NCI-H226 (cell line): ENCODE data around the gene ZNF609.

ENCODE experiments used
- DNase-seq: peaks from one replicate; pipeline ENCODE4 v3.0.0-alpha.2; 2015

ZNF609 gene

GRCh38 chr15:64502551-64502950 lies 42.2 kb downstream of the ZNF609 start:
- no peak for DNase-seq

DNA sequence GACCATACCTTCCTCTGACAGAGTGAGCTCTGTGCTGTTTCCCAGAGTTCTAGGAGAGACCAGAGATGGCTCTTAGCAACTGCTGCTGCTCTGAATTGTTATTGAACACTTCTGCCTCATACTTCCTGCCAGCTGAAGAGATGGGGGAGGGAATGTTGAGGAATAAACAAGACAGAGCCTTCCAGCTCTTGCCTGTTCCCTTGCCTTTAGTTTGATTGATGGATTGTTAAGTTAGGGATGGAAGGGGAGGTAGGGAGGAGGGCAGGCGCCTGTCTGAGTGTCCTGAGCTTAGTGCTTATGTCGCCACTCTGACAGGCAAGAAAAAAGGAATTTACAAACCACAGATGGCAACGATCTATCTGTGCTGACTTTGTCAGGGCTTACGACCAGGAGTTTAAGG lies 42.8 kb downstream of the ZNF609 start:
- DNase-seq, result peak; percentile 68

GRCh38 chr15:64503640-64504039 lies 43.3 kb downstream of the ZNF609 start:
- no peak for DNase-seq

- peak; percentile 91 for DNase-seq
Measured at GRCh38 chr15:64507293-64507802, 47.0 kb downstream of the ZNF609 start.

GRCh38 chr15:64507845-64508244 lies 47.5 kb downstream of the ZNF609 start:
- DNase-seq, result no peak

DNA sequence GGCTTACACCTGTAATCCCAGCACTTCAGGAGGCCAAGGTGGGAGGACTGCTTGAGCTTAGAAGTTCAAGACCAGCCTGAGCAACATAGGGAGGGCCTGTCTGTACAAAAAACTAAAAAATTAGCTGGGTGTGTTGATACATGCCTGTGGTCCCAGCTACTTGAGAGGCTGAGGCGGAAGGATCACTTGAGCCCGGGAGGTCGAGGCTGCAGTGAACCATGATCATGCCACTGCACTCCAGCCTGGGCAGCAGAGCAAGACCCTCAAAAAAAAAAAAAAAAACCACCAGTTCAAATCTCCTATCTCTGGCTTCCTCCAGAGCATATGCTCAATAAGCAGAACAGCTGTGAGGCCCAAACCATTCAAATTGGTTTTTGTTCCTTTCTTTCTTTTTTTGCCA lies 53.4 kb downstream of the ZNF609 start:
- no peak for DNase-seq

- DNase-seq, result no peak
Measured at GRCh38 chr15:64515196-64515595, 54.8 kb downstream of the ZNF609 start.

GRCh38 chr15:64515825-64516224 lies 55.4 kb downstream of the ZNF609 start:
- no peak for DNase-seq

DNA sequence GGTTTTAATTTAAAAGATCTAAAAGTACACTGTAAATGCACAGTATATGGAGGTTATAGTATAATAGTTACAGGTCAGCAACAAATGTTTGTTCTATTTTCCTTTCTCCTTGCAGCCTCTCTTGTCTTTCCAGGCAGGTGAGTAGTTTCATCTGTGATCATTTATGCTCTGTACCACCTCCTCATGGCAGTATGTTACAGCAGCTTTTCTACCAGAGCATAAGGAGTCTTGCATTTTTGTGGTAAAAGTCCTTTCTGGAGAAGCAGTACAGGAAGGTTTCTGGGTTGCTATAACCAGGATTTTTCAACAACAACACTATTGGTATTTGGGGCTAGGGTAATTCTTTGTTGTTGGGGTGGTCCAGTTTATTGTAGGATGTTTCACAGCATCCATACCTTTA lies 59.5 kb downstream of the ZNF609 start:
- no peak for DNase-seq

GRCh38 chr15:64521201-64521600 lies 60.8 kb downstream of the ZNF609 start:
- peak; percentile 49 for DNase-seq

- DNase-seq, result peak; percentile 99
Measured at GRCh38 chr15:64521726-64522164, 61.4 kb downstream of the ZNF609 start.

GRCh38 chr15:64522226-64522823 lies 61.9 kb downstream of the ZNF609 start:
- DNase-seq, result peak; percentile 62

GRCh38 chr15:64523240-64523639 lies 62.9 kb downstream of the ZNF609 start:
- no peak for DNase-seq

DNA sequence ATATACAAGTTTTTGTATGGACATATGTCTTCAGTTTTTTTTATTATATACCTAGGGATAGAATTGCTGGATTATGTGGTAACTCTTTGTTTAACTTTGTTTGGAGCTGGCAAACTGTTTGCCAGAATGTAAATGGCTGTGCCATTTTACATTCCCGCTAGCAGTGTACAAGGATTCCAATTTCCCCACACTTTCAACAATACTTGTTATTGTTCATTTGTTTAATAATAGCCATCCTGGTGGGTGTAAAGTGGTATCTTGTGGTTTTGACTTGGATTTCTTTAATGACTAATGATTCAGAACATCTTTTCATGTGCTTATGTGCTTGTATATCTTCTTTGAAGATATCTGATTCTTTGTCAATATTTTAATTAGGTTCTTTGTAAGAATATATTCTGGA lies 64.4 kb downstream of the ZNF609 start:
- no peak for DNase-seq

DNA sequence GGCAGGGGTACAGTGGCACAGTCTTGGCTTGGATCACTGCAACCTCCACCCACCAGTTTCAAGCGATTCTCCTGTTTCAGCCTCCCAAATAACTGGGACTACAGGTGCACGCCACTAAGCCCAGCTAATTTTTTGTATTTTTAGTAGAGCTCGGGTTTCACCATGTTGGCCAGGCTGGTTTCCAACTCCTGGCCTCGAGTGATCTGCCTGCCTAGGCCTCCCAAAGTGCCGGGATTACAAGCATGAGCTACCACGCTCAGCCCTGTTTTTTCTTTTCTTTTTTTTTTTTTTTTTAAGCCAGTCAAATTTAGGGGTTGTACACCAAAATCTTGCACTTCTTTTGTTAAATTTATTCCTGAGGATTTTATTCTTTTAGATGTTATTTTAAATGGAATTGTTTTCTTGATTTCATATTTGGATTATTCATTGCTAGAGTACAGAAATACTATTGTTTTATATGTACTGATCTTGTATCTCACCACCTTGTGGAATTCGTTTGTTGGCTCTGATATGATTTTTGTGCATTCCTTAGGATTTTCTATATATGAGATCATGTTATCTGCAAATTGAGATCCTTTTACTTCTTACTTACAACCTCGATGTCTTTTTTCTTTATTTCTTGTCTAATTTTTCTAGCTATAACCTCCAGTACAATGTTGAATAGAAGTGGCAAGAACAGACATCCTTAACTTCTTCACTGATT lies 65.6 kb downstream of the ZNF609 start:
- peak; percentile 28 for DNase-seq

- DNase-seq, result peak; percentile 82
Measured at GRCh38 chr15:64527263-64527984, 67.0 kb downstream of the ZNF609 start.

DNA sequence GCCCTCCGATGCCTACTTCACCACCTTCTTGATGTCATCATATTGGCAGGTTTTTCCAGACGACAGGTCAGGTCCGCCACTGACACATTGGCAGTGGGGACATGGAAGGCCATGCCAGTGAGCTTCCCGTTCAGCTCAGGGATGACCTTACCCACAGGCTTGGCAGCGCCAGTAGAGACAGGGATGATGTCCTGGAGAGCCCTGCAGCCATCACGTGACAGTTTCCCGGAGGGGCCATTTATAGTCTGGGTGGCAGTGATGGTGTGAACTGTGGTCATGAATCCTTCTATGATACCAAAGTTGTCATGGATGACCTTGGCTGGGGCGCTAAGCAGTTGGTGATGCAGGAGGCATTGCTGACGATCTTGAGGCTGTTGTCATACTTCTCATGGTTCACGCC lies 68.5 kb downstream of the ZNF609 start:
- DNase-seq, result no peak

GRCh38 chr15:64530472-64530871 lies 70.1 kb downstream of the ZNF609 start:
- DNase-seq, result peak; percentile 25

DNA sequence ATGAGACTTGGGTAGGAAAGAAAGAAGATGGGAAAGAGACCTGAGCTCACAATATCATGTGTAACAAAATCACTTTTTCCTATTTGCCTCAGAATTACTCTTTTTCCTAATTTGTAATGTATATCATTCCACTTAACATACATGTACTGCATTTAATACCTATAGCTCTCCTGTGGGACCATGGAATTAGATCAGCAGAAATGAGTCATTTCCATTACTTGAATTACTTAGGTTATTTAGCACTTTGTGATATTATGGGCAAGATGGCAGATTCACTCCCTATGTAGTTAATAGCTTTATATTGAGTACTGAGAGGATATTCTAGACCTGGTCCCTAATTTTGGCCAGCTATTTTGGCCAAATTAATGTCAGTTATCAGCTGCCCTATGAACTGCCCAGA lies 70.5 kb downstream of the ZNF609 start:
- DNase-seq, result peak; percentile 22

GRCh38 chr15:64532521-64533315 lies 72.3 kb downstream of the ZNF609 start:
- DNase-seq, result no peak

DNA sequence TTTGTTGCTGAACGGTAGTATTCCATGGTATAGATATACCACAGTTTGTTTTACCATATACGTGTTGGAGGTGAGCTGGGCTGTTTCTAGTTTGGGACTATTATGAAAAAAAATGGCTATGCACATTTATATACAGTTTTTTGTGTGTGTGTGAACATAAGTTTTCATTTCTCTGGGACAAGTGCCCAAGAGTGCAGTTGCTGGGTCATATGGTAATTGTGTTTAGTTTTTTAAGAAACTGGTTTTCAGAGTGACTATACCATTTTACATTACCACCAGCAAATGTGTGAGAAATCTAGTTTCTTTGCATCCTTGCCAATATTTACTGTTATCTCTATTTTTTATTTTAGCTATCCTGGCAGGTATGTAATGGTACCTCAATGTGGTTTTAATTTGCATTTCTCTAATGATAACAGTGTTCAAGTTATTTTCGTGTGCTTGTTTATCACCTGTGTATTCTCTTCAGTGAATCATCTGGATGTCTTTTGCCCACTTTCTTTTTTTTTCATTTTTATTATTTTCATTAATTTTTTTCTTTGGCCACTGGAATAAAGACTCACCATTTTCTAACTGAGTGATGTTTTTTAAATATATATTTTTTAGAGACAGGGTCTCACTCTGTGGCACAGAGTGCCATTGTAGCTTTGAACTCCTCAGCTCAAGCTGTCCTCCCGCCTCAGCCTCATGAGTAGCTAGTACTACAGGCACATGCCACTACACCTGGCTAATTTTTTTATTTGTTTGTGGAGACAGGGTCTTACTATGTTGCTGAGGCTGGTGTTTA lies 75.3 kb downstream of the ZNF609 start:
- DNase-seq, result no peak

DNA sequence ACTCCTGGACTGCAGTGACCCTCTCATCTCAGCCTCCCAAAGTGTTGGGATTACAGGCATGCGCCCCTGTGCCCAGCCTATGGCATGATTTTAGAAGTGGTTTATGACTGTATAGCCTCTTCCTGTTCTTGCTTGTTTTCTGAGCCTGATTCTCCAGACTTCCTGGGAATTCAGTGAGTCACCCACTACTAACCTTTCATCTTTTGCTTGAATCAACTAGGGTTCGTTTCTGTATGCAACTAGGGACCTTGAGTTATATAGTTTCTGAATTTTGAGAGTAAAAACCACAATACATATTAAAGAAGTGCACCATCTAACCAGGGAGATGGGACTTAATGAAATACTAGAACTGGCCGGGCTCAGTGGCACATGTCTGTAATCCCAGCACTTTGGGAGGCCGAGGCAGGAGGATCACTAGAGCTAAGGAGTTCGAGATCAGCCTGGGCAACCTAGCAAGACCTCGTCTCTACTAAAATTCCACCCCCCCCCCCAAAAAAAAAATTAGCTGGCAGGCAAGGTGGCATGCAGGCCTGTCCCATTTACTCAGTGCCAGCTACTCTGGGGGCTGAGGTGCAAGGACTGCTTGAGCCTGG lies 76.0 kb downstream of the ZNF609 start:
- peak; percentile 84 for DNase-seq
